ENCODE data around the gene FOXN3. TPM values are rescaled to one million over a fixed set of nuclear protein-coding genes. Genes with fewer than 3 reads are reported as not detected.

FOXN3 gene
- polyA plus RNA-seq, 1 donor from 2014 or later, result 10.3 TPM

GRCh38 chr14:89144642-89145041 lies 272.4 kb downstream of the FOXN3 start:
- Histone ChIP-seq H3K36me3 (ENCODE audit: insufficient read depth, low read length) (no peaks in the 10 kb centered on the region), H3K9ac (ENCODE audit: low read length) (no peak overlapping the region), H3K9me3 (ENCODE audit: low read length) (no peaks in the 10 kb centered on the region), H3K4me3 (ENCODE audit: low read length) (no peak overlapping the region), H3K9me2 (ENCODE audit: insufficient read depth, low read length) (no peaks in the 10 kb centered on the region), H3F3A (ENCODE audit: insufficient read depth, low read length, poor library complexity, severe bottlenecking) (no peaks in the 10 kb centered on the region), H3K79me2 (replicated peaks; ENCODE audit: insufficient read depth, low read length) (no peaks in the 10 kb centered on the region), H2AFZ (ENCODE audit: low read depth, low read length) (no peak overlapping the region), H3K27ac (ENCODE audit: low read length) (no peak overlapping the region), H3K27me3 (ENCODE audit: insufficient read depth, low read depth, low read length) (no peaks in the 10 kb centered on the region), H4K20me1 (ENCODE audit: insufficient read depth) (no peaks in the 10 kb centered on the region), H3K4me2 (ENCODE audit: low read length) (no peak overlapping the region)
- TF ChIP-seq EZH2 (IDR thresholded peaks at IDR 0.05; ENCODE audit: borderline replicate concordance, insufficient read depth, low read length, poor library complexity, severe bottlenecking) (no peak), RAD21 (conservative IDR thresholded peaks at IDR 0.05) (no peak), POLR2AphosphoS5 (IDR thresholded peaks at IDR 0.05) (no peak), MXI1 (conservative IDR thresholded peaks at IDR 0.05; ENCODE audit: poor library complexity, severe bottlenecking) (no peak), TAF1 (IDR thresholded peaks at IDR 0.05; ENCODE audit: low read depth) (no peak), SMC3 (conservative IDR thresholded peaks at IDR 0.05; ENCODE audit: poor library complexity) (no peak), EP300 (conservative IDR thresholded peaks at IDR 0.05; ENCODE audit: poor library complexity, severe bottlenecking) (no peak)
- TF ChIP-seq, protein P1, sequence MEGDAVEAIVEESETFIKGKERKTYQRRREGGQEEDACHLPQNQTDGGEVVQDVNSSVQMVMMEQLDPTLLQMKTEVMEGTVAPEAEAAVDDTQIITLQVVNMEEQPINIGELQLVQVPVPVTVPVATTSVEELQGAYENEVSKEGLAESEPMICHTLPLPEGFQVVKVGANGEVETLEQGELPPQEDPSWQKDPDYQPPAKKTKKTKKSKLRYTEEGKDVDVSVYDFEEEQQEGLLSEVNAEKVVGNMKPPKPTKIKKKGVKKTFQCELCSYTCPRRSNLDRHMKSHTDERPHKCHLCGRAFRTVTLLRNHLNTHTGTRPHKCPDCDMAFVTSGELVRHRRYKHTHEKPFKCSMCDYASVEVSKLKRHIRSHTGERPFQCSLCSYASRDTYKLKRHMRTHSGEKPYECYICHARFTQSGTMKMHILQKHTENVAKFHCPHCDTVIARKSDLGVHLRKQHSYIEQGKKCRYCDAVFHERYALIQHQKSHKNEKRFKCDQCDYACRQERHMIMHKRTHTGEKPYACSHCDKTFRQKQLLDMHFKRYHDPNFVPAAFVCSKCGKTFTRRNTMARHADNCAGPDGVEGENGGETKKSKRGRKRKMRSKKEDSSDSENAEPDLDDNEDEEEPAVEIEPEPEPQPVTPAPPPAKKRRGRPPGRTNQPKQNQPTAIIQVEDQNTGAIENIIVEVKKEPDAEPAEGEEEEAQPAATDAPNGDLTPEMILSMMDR (IDR thresholded peaks at IDR 0.05; ENCODE audit: poor library complexity, severe bottlenecking), result no peak
- TF ChIP-seq, protein P2, sequence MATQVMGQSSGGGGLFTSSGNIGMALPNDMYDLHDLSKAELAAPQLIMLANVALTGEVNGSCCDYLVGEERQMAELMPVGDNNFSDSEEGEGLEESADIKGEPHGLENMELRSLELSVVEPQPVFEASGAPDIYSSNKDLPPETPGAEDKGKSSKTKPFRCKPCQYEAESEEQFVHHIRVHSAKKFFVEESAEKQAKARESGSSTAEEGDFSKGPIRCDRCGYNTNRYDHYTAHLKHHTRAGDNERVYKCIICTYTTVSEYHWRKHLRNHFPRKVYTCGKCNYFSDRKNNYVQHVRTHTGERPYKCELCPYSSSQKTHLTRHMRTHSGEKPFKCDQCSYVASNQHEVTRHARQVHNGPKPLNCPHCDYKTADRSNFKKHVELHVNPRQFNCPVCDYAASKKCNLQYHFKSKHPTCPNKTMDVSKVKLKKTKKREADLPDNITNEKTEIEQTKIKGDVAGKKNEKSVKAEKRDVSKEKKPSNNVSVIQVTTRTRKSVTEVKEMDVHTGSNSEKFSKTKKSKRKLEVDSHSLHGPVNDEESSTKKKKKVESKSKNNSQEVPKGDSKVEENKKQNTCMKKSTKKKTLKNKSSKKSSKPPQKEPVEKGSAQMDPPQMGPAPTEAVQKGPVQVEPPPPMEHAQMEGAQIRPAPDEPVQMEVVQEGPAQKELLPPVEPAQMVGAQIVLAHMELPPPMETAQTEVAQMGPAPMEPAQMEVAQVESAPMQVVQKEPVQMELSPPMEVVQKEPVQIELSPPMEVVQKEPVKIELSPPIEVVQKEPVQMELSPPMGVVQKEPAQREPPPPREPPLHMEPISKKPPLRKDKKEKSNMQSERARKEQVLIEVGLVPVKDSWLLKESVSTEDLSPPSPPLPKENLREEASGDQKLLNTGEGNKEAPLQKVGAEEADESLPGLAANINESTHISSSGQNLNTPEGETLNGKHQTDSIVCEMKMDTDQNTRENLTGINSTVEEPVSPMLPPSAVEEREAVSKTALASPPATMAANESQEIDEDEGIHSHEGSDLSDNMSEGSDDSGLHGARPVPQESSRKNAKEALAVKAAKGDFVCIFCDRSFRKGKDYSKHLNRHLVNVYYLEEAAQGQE (IDR thresholded peaks at IDR 0.05; ENCODE audit: borderline replicate concordance), result no peak

DNA sequence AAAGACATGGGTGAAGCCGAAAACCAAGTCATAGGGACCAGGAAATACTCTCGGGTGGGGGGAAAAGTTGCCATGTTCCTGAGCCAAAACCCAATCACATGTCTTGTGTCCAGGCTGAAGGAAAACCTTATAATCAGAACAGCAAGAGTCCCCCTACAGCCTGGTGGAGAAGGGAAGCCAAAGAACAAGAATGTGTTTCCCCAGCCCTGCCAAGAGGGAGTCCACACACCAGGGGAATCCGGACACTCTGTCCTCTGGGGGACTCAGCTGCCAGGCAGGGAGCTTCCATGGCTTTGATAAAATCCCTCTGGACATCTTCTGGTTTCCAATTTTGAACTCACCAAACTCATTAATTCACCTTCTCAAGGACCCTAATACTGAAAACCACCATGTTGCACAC lies 273.0 kb downstream of the FOXN3 start:
- H3K27me3 ChIP-seq (ENCODE audit: insufficient read depth, low read depth, low read length), result no peaks in the 10 kb centered on the region
- H3K4me2 ChIP-seq (ENCODE audit: low read length), result no peak overlapping the region
- no peak overlapping the region for H3K9ac ChIP-seq (ENCODE audit: low read length)
- no peak overlapping the region for H3K4me3 ChIP-seq (ENCODE audit: low read length)
- H3K79me2 ChIP-seq (replicated peaks; ENCODE audit: insufficient read depth, low read length), result no peaks in the 10 kb centered on the region
- no peaks in the 10 kb centered on the region for H4K20me1 ChIP-seq (ENCODE audit: insufficient read depth)
- no peak overlapping the region for H2AFZ ChIP-seq (ENCODE audit: low read depth, low read length)
- no peaks in the 10 kb centered on the region for H3K9me3 ChIP-seq (ENCODE audit: low read length)
- H3K36me3 ChIP-seq (ENCODE audit: insufficient read depth, low read length), result no peaks in the 10 kb centered on the region
- TF ChIP-seq, protein P2 (IDR thresholded peaks at IDR 0.05; ENCODE audit: borderline replicate concordance), result no peak
- TF ChIP-seq POLR2AphosphoS5 (IDR thresholded peaks at IDR 0.05) (no peak), SMC3 (conservative IDR thresholded peaks at IDR 0.05; ENCODE audit: poor library complexity) (no peak), TAF1 (IDR thresholded peaks at IDR 0.05; ENCODE audit: low read depth) (no peak)
- H3K27ac ChIP-seq (ENCODE audit: low read length), result no peak overlapping the region
- H3F3A ChIP-seq (ENCODE audit: insufficient read depth, low read length, poor library complexity, severe bottlenecking), result no peaks in the 10 kb centered on the region
- no peaks in the 10 kb centered on the region for H3K9me2 ChIP-seq (ENCODE audit: insufficient read depth, low read length)

Measured in neural cell (in vitro differentiated cells).